ENCODE data around the gene RIIAD1.
A peak's percentile ranks its signal among the peaks of the same experiment; 100 is the strongest.
"Not testable (repeated sequence)": the region's sequence is repeated elsewhere in the genome, so short reads cannot be mapped to it uniquely, and the experiment has no call there.

RIIAD1 gene, protein sequence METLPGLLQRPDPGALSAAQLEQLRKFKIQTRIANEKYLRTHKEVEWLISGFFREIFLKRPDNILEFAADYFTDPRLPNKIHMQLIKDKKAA

DNA sequence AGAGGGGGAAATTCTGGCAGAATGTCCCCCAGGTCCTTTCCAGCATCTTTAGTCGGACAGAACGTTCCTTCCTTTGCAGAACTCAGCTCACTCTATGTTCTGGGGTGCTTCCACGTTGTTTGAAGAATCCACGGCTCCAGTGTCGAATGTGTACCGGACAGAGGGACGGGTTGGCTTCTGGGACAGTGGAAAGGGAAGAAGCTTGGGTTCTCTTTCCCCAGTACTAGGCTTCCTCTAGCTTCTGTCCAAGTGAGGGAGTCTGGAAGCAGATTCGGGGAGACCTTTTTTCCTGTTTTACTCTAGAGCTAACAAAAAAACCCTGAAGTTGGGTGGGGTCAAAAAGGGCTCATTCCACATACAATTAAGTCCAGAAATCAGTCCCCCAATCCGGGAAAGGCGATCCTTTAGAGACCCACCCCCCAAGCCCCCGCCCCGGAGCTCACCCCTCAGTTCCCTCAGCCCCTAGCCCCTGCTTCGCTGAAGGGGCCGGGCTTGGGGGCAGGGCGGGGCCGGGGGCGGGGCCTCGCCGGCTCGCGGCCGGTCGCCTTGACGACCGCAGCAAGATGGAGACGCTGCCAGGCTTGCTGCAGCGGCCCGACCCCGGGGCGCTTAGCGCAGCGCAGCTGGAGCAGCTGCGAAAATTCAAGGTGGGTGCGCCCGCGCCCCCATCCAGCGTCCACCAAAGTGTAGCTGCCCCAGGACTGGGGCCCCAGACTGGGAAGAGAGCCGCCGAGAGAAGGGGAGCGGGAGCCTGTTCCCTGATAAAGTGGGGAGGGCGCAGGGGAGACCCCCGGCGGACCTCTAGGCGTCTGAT lies at the start of gene RIIAD1:
TSS of gene RIIAD1 (plus strand) at position 549 of the 814 bp plus-strand sequence. CDS start at position 564, 15 bp downstream.
- DNase-seq (ENCODE audit: extremely low read depth, low read depth): no peak
- TF ChIP-seq CTCF (IDR thresholded peaks at IDR 0.05; ENCODE audit: low read depth, low read length, missing control alignments): peak; percentile 32

DNA sequence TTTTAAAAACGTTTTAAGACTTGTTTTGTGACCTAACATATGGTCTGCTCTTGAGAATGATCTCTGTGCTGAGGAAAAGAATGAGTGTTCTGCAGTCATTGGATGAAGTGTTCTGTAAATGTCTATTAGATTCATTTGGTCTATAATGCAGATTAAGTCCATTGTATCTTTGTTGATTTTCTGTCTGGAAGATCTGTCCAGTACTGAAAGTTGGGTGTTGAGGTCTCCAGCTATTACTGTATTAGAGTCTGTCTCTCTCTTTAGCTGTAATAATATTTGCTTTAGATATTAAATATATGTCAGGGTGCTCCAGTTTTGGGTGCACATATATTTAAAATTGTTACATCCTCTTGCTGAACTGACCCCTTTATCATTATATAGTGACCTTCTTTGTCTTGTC lies 47.9 kb upstream of the RIIAD1 start:
- no peak for TF ChIP-seq CTCF (IDR thresholded peaks at IDR 0.05; ENCODE audit: low read depth, low read length, missing control alignments)
- DNase-seq (ENCODE audit: extremely low read depth, low read depth): no peak
- H3K4me3 ChIP-seq (replicated peaks; ENCODE audit: low read depth, low read length): no peak overlapping the region

More for the DNA sequence above, at the start of gene RIIAD1:
- peak within 1 kb of the TSS; percentile 40 for H3K4me3 ChIP-seq (replicated peaks; ENCODE audit: low read depth, low read length)

DNA sequence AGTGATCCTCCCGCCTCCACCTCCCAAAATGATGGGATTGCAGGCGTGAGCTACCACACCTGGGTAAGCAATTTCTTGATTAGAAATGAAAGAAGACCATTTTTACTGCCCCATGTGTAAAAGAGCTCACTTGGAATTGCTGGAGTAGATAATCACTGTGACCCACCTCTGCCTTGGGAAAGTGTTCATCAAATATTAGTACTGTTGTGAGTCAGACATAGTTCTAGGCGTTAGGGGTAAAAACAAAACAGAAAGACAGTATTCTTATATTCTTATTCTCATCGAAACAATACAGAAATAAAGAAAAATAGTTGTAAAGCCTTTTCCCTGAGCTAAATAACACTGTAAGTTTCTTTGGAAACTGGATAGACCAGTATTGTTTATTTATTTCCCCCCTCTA lies 40.9 kb upstream of the RIIAD1 start:
- no peak for DNase-seq (ENCODE audit: extremely low read depth, low read depth)
- TF ChIP-seq CTCF (IDR thresholded peaks at IDR 0.05; ENCODE audit: low read depth, low read length, missing control alignments): no peak
- H3K4me3 ChIP-seq (replicated peaks; ENCODE audit: low read depth, low read length): no peak overlapping the region

GRCh38 chr1:151680826-151681225 lies 40.5 kb upstream of the RIIAD1 start:
- DNase-seq (ENCODE audit: extremely low read depth, low read depth): peak; percentile 86
- TF ChIP-seq CTCF (IDR thresholded peaks at IDR 0.05; ENCODE audit: low read depth, low read length, missing control alignments): no peak
- no peak overlapping the region for H3K4me3 ChIP-seq (replicated peaks; ENCODE audit: low read depth, low read length)

GRCh38 chr1:151681923-151682322 lies 39.4 kb upstream of the RIIAD1 start:
- TF ChIP-seq CTCF (IDR thresholded peaks at IDR 0.05; ENCODE audit: low read depth, low read length, missing control alignments): no peak
- no peak for DNase-seq (ENCODE audit: extremely low read depth, low read depth)
- H3K4me3 ChIP-seq (replicated peaks; ENCODE audit: low read depth, low read length): no peak overlapping the region

DNA sequence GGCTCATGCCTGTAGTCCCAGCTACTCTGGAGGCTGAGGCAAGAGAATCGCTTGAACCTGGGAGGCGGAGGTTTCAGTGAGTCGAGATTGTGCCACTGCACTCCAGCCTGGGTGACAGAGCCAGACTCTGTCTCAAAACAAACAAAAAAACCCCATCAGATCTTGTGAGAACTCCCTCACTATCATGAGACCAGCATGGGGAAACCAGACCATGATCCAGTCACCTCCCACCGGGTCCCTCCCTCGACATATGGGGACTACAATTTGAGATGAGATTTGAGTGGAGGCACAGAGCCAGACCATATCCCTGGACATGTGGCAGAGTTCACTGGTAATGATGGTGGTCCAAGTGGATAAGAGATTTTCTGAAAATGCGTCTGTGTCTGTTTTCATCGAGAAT lies 38.4 kb upstream of the RIIAD1 start:
- not testable (repeated sequence) for H3K4me3 ChIP-seq (replicated peaks; ENCODE audit: low read depth, low read length); DNase-seq (ENCODE audit: extremely low read depth, low read depth)

GRCh38 chr1:151684128-151684527 lies 37.2 kb upstream of the RIIAD1 start:
- H3K4me3 ChIP-seq (replicated peaks; ENCODE audit: low read depth, low read length): no peak overlapping the region
- TF ChIP-seq CTCF (IDR thresholded peaks at IDR 0.05; ENCODE audit: low read depth, low read length, missing control alignments): no peak
- DNase-seq (ENCODE audit: extremely low read depth, low read depth): no peak
